ENCODE data around the gene SLC29A4.
"Not testable (repeated sequence)": the region's sequence is repeated elsewhere in the genome, so short reads cannot be mapped to it uniquely, and the experiment has no call there.

The SLC29A4 gene

DNA sequence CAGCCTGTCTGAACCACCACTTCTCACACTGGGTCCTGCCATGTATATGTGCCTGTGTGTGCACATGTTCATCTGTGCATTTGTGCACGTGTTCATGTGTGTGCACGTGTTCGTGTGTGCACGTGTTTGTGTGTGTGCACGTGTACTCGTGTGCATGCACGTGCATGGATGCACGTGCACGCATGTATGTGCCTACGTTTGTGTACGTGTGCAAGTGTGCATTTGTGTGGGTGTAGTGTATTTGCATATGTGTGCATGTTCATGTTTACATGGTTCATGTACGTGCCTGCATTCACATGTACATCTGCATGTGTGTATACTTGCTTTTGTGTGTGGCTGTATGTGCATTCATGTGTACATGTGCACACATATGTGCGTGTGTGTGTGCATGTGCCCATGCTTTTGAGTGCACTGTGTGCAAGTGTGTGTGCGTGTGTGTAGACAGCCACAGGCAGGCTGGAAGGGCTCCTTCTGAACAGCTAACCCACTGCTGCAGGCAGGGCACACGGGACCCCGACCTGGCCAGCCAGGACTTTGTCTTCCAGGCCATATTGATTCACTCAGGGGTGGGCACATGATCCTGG is 28.2 kb downstream of the SLC29A4 start:
- TF ChIP-seq, protein P1, sequence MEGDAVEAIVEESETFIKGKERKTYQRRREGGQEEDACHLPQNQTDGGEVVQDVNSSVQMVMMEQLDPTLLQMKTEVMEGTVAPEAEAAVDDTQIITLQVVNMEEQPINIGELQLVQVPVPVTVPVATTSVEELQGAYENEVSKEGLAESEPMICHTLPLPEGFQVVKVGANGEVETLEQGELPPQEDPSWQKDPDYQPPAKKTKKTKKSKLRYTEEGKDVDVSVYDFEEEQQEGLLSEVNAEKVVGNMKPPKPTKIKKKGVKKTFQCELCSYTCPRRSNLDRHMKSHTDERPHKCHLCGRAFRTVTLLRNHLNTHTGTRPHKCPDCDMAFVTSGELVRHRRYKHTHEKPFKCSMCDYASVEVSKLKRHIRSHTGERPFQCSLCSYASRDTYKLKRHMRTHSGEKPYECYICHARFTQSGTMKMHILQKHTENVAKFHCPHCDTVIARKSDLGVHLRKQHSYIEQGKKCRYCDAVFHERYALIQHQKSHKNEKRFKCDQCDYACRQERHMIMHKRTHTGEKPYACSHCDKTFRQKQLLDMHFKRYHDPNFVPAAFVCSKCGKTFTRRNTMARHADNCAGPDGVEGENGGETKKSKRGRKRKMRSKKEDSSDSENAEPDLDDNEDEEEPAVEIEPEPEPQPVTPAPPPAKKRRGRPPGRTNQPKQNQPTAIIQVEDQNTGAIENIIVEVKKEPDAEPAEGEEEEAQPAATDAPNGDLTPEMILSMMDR (IDR thresholded peaks at IDR 0.05; ENCODE audit: extremely low read depth, insufficient read depth, missing control alignments) = no peak
- in situ Hi-C loops (cut with MboI; ENCODE audit: low pct_unique_long_range_greater_than_20kb, low sequenced_read_pairs, unreplicated experiment) = no loop called here
- DNase-seq (ENCODE audit: low spot score) = no peak

GRCh38 chr7:5312276-5313070 is 29.7 kb downstream of the SLC29A4 start:
- DNase-seq (ENCODE audit: low spot score); in situ Hi-C loops (cut with MboI; ENCODE audit: low pct_unique_long_range_greater_than_20kb, low sequenced_read_pairs, unreplicated experiment): not testable (repeated sequence)

DNA sequence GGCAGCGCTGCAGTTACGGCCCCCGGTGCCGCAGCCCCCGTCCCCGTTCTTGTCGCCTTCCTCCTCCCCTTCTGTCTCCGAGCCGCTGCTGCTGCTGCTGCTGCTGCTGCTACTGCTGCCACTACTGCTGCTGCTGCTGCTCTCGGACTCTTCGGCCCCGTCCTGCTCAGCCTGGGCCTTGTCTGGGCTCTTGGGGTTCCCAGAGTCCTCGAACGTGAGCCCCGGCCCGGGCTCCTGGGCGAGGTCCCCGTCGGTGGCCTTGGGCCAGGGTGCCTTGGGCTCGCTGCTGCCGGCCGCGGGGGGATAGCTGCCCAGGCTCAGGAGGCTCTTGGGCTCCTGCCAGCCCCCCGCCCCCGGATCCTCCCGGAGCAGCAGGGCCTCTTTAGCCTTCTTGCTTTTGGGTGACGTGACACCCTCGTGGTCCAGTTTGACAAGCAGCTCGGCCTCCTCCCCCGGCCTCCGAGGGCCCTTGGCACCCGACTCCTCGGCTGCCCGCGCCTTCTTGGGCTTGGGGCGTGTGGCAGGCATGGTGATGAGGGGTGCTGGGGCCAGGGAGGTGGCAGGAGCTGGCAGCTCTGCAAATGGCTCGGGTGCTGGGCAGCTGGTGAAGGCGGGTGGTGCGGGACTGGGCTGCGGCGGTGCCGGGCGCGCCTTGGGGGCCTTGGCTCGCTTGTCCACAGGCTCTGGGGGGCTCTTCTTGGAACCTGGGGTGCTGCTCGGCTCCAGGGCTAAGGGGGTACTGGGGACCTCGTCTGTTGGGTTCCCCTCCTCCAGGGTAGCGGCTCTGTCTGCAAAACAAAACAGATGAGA is 30.5 kb downstream of the SLC29A4 start:
- in situ Hi-C loops (cut with MboI; ENCODE audit: low pct_unique_long_range_greater_than_20kb, low sequenced_read_pairs, unreplicated experiment); DNase-seq (ENCODE audit: low spot score): not testable (repeated sequence)

GRCh38 chr7:5314864-5315263 is 32.1 kb downstream of the SLC29A4 start:
- in situ Hi-C loops (cut with MboI; ENCODE audit: low pct_unique_long_range_greater_than_20kb, low sequenced_read_pairs, unreplicated experiment) = no loop called here
- TF ChIP-seq, protein P1 (IDR thresholded peaks at IDR 0.05; ENCODE audit: extremely low read depth, insufficient read depth, missing control alignments) = no peak
- no peak for DNase-seq (ENCODE audit: low spot score)

DNA sequence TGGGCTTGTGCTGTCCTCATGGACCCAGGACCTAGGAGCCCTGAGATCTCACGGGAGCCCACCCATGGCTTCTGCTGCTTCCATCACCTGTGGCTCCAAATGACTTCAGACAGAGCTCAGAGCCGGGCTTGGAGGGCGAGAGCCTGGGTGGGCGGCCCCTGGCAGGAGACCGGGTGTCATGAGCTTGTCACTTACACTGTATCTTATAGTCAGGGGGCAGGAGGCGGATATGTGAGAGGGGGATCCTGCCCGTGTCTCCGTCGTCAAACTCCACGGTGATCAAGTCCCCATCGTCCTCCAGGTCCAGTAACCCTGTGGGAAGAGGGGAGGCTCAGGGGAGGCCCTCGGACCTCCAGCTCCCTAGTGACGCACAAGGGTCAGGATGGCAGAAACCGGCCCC is 33.0 kb downstream of the SLC29A4 start:
- TF ChIP-seq, protein P1 (IDR thresholded peaks at IDR 0.05; ENCODE audit: extremely low read depth, insufficient read depth, missing control alignments) = no peak
- DNase-seq (ENCODE audit: low spot score) = no peak
- in situ Hi-C loops (cut with MboI; ENCODE audit: low pct_unique_long_range_greater_than_20kb, low sequenced_read_pairs, unreplicated experiment) = no loop called here

GRCh38 chr7:5318613-5319012 is 35.9 kb downstream of the SLC29A4 start:
- DNase-seq (ENCODE audit: low spot score); in situ Hi-C loops (cut with MboI; ENCODE audit: low pct_unique_long_range_greater_than_20kb, low sequenced_read_pairs, unreplicated experiment): not testable (repeated sequence)

DNA sequence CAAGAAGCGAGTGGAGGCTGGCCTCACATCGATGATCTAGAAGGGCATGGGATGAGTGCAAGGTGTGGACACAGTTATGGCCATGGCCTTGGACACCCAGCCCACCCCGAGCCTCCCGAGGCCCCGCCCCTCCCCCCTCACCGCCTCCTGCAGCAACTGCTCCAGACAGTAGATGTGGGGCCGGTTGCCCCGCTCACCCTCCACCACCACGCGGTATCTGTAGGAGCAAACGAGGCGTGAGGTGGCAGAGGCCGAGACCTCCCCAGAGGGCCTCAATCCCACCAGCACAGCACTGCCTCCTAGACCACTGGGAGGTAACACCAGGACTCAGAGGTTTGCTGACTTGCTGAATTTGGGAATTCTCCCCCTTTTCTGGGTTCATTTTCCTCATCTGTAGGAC is 37.6 kb downstream of the SLC29A4 start:
- in situ Hi-C loops (cut with MboI; ENCODE audit: low pct_unique_long_range_greater_than_20kb, low sequenced_read_pairs, unreplicated experiment) = no loop called here
- TF ChIP-seq, protein P1 (IDR thresholded peaks at IDR 0.05; ENCODE audit: extremely low read depth, insufficient read depth, missing control alignments) = no peak
- DNase-seq (ENCODE audit: low spot score) = no peak

GRCh38 chr7:5320802-5321396 is 38.2 kb downstream of the SLC29A4 start:
- in situ Hi-C loops (cut with MboI; ENCODE audit: low pct_unique_long_range_greater_than_20kb, low sequenced_read_pairs, unreplicated experiment) = no loop called here
- DNase-seq (ENCODE audit: low spot score) = no peak
- TF ChIP-seq, protein P1 (IDR thresholded peaks at IDR 0.05; ENCODE audit: extremely low read depth, insufficient read depth, missing control alignments) = no peak

Data from GM13977 (cell line).